B cell (primary cell): Measurements from ENCODE around the gene GTF3C4. TPM values are rescaled to one million over a fixed set of nuclear protein-coding genes. Genes with fewer than 3 reads are reported as not detected.

Experiments
- ATAC-seq: fragments of 200-7000 bp; cut with Tn5 transposase; one replicate; pipeline ENCODE4 v1.10.0; 2021; ENCODE audit warnings: low read depth, mild to moderate bottlenecking, moderate number of reproducible peaks, moderate library complexity
- CTCF ChIA-PET: fragments of 350-600 bp; sonication (Branson Sonifier 250); formaldehyde crosslinking; loops from one replicate; lab custom pipeline; 2021; ENCODE audit warnings: antibody characterized with exemption, inconsistent platforms; lab: Charles Lee
- POLR2A ChIA-PET: fragments of 350-600 bp; sonication (Branson Sonifier 250); formaldehyde crosslinking; loops from one replicate; lab custom pipeline; 2021; ENCODE audit warnings: antibody characterized with exemption; lab: Charles Lee
- DNase-seq: peaks from one replicate; pipeline ENCODE4 v3.0.0; 2013
- H2AFZ ChIP-seq: 2 replicates; pipeline ENCODE4 v1.6.1; 2012; ENCODE audit warnings: mild to moderate bottlenecking, low read depth, low read length; ENCODE audit not compliant: insufficient read depth, poor library complexity, severe bottlenecking
- H3K27ac ChIP-seq, 2 donors: 1 replicate in 1 of 2; 2 replicates in 1 of 2; pipeline ENCODE4 v1.5.1; 2012 to 2013; ENCODE audit warnings: low read length in 2 of 2, mild to moderate bottlenecking in 2 of 2, moderate library complexity in 1 of 2
- H3K27me3 ChIP-seq, 4 experiments: fragments of 200-600 bp in 1 of 4; sonication (generic) in 1 of 4; replicated peaks in 1 of 4; 1 replicate in 2 of 4; 2 replicates in 2 of 4; pipeline versions ENCODE4 v1.6.1 to v1.7.0; 2013 to 2016; ENCODE audit warnings: low read length in 3 of 4, mild to moderate bottlenecking in 2 of 4, mixed read lengths in 1 of 4, moderate library complexity in 1 of 4; ENCODE audit not compliant: insufficient read depth in 4 of 4, control insufficient read depth in 3 of 4; ENCODE audit errors: control extremely low read depth in 1 of 4
- H3K36me3 ChIP-seq, 2 experiments: replicated peaks in 1 of 2; 1 replicate in 1 of 2; 2 replicates in 1 of 2; pipeline versions ENCODE4 v1.6.1 to v1.7.1; 2013; ENCODE audit warnings: low read length in 1 of 2; ENCODE audit not compliant: insufficient read depth in 2 of 2, control insufficient read depth in 1 of 2; ENCODE audit errors: control extremely low read depth in 1 of 2, extremely low read depth in 1 of 2
- H3K4me1 ChIP-seq, 2 donors: fragments of 200-600 bp in 1 of 2; sonication (generic) in 1 of 2; 1 replicate in 1 of 2; 2 replicates in 1 of 2; pipeline versions ENCODE4 v1.5.1 to v1.6.1; 2013 to 2017; ENCODE audit warnings: low read length in 2 of 2; ENCODE audit not compliant: control insufficient read depth in 2 of 2, insufficient read depth in 2 of 2
- H3K4me2 ChIP-seq: replicated peaks from 2 replicates; pipeline ENCODE3; 2012; ENCODE audit warnings: mild to moderate bottlenecking, low read depth, low read length; ENCODE audit not compliant: poor library complexity, severe bottlenecking
- H3K4me3 ChIP-seq, 5 experiments: fragments of 200-600 bp in 1 of 5; sonication (generic) in 1 of 5; 1 replicate in 3 of 5; 2 replicates in 2 of 5; pipeline versions ENCODE4 v1.5.1 to v1.7.0; 2011 to 2016; ENCODE audit warnings: low read length in 4 of 5, mild to moderate bottlenecking in 4 of 5, low read depth in 2 of 5, control low read depth in 1 of 5, moderate library complexity in 1 of 5; ENCODE audit not compliant: insufficient read depth in 1 of 5; ENCODE audit errors: control extremely low read depth in 1 of 5, extremely low read depth in 1 of 5
- H3K79me2 ChIP-seq: fragments of 200-600 bp; sonication (generic); one replicate; pipeline ENCODE4 v1.6.0; 2016; ENCODE audit warnings: low read length; ENCODE audit not compliant: control insufficient read depth, insufficient read depth
- H3K9ac ChIP-seq: fragments of 200-600 bp; sonication (generic); 2 replicates; pipeline ENCODE4 v1.6.1; 2017; ENCODE audit warnings: mild to moderate bottlenecking, low read length, moderate library complexity
- H3K9me3 ChIP-seq, 3 donors: one replicate each; pipeline versions ENCODE4 v1.6.1 to v1.7.1; 2013; ENCODE audit warnings: low read length in 2 of 3; ENCODE audit not compliant: control insufficient read depth in 2 of 3, insufficient read depth in 1 of 3; ENCODE audit errors: control extremely low read depth in 1 of 3
- H4K20me1 ChIP-seq: 2 replicates; pipeline ENCODE4 v1.6.0; 2012; ENCODE audit warnings: mild to moderate bottlenecking, low read length; ENCODE audit not compliant: insufficient read depth, control insufficient read depth, poor library complexity, severe bottlenecking
- H3K27ac Mint-ChIP-seq: one replicate; pipeline ENCODE4 v1.8.0; 2021; ENCODE audit warnings: mixed read lengths
- H3K27me3 Mint-ChIP-seq: one replicate; pipeline ENCODE4 v1.8.0; 2021; ENCODE audit warnings: mixed read lengths
- H3K4me1 Mint-ChIP-seq: one replicate; pipeline ENCODE4 v1.8.0; 2021; ENCODE audit warnings: mixed read lengths
- H3K4me3 Mint-ChIP-seq: one replicate; pipeline ENCODE4 v1.8.0; 2021; ENCODE audit warnings: mixed read lengths
- H3K9me3 Mint-ChIP-seq: one replicate; pipeline ENCODE4 v1.8.0; 2022; ENCODE audit warnings: mixed read lengths; ENCODE audit not compliant: insufficient read depth
- EZH2 ChIP-seq: IDR thresholded peaks from 2 replicates; pipeline ENCODE4 v1.6.1; 2012; ENCODE audit warnings: borderline replicate concordance, low read depth, mild to moderate bottlenecking, moderate library complexity, low read length; ENCODE audit not compliant: insufficient read depth, poor library complexity, severe bottlenecking
- WGBS: methylation state at CpG from one replicate; pipeline ENCODE4 v1.1.5; 2013; ENCODE audit warnings: missing lambda C conversion rate; ENCODE audit not compliant: insufficient coverage; 5-methylcytosine and 5-hydroxymethylcytosine counted together
- intact Hi-C: fragments of 100-400 bp; cut with micrococcal nuclease; formaldehyde crosslinking; loops from one replicate; pipeline ENCODE4 v1.10.0; 2022
- polyA plus RNA-seq: library from polyadenylated mRNA; depleted of rRNA; stranded (reverse); fragments of >200 nt; gene quantifications from 2 replicates; pipeline ENCODE4 v1.2.3, GENCODE V29; 2012
- total RNA-seq, 2 donors: library from RNA; stranded (reverse); fragments of 120-200 nt in 1 of 2; gene quantifications; 1 replicate in 1 of 2; 2 replicates in 1 of 2; pipeline versions ENCODE4 v1.2.3 to v1.2.4, GENCODE V29; 2013 to 2022
- TF ChIP-seq, protein P1 (sequence below): fragments of 200-600 bp; IDR thresholded peaks from one replicate; pipeline ENCODE4 v1.8.0; 2022; ENCODE audit warnings: antibody characterized with exemption, mild to moderate bottlenecking

The GTF3C4 gene
- total and polyA plus RNA-seq, 2 donors (not counting 1 experiment from before 2014, with no cell fraction given): 1.5 to 17.0 TPM

DNA sequence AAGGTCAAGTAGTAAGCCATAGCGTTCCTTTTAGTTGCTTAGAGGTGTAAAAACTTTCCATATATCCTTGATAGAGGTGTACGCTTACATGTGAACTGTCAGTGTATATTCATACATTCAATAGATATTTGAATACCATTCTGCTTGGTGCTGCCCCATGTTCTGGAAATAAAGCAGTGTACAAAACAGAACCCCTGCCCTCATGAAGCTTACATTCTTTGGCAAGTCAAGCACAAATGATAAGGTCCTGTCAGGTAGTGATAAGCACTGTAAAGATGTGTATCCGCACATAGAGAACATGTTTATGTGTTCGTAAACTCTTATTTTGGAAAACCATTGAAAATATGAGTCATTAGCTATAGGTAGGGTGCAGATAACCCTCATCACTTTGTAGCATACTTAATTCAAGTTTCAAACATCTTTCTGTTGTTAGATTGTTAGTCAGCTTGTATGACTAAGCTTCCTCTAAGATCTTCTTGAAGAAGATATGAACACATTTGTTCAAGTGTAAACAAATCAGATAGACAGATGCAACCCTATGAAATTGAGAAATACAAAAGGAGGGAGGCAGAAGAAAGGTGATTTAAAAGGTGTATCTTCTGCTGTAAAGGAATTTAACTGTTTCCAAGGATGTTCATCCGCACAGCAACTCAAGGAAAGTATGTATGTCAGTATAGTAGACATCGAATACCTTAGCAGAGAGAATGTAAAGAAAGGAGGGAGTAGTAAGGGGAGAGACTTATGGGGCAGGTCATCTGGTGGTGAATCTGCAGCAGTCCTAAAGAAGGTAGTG, 1.6 kb downstream of the GTF3C4 start:
- Histone ChIP-seq H3K9me3 (no peaks in the 10 kb centered on the region), H3K4me1 (peaks cover 20 to 28% of the 10 kb centered on the region in 2 donors), H3K4me2 (peak overlapping the region; percentile 99), H3K9ac (peak overlapping the region; percentile 98), H2AFZ (no peak overlapping the region), H3K27me3 (no peaks in the 10 kb centered on the region), H4K20me1 (peaks cover 39% of the 10 kb centered on the region), H3K36me3 (no peaks in the 10 kb centered on the region), H3K27ac (peak overlapping the region in 1 of 2 donors; percentile 95), H3K79me2 (peaks cover 73% of the 10 kb centered on the region), H3K4me3 (peak overlapping the region in 3 of 5 experiments; percentile 95 to 100 (median 96))
- ChIA-PET CTCF (interaction anchor here (2.6 kb wide), 1 partner anchor 230 kb away, joined by 9 read pairs; no protein-coding TSS in a partner anchor), POLR2A (no interaction called here)
- peaks cover 56% of the 10 kb centered on the region for H3K4me1 Mint-ChIP-seq
- intact Hi-C loops: loop anchor here (2.0 to 10.0 kb wide), 3 partner anchors 99 to 265 kb away; partner anchors contain the start of gene TTF1
- no peaks in the 10 kb centered on the region for H3K9me3 Mint-ChIP-seq
- H3K4me3 Mint-ChIP-seq: peak overlapping the region; percentile 93
- no peaks in the 10 kb centered on the region for H3K27me3 Mint-ChIP-seq
- peak overlapping the region; percentile 94 for H3K27ac Mint-ChIP-seq
- DNase-seq (no peak), ATAC-seq (no peak)
- no peak for TF ChIP-seq EZH2
- TF ChIP-seq, protein P1, sequence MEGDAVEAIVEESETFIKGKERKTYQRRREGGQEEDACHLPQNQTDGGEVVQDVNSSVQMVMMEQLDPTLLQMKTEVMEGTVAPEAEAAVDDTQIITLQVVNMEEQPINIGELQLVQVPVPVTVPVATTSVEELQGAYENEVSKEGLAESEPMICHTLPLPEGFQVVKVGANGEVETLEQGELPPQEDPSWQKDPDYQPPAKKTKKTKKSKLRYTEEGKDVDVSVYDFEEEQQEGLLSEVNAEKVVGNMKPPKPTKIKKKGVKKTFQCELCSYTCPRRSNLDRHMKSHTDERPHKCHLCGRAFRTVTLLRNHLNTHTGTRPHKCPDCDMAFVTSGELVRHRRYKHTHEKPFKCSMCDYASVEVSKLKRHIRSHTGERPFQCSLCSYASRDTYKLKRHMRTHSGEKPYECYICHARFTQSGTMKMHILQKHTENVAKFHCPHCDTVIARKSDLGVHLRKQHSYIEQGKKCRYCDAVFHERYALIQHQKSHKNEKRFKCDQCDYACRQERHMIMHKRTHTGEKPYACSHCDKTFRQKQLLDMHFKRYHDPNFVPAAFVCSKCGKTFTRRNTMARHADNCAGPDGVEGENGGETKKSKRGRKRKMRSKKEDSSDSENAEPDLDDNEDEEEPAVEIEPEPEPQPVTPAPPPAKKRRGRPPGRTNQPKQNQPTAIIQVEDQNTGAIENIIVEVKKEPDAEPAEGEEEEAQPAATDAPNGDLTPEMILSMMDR: no peak
- 96% methylated on average over 2 of the region's 6 CpGs for WGBS

GRCh38 chr9:132672413-132672690, 2.1 kb downstream of the GTF3C4 start:
- peaks cover 44% of the 10 kb centered on the region for H4K20me1 ChIP-seq
- peaks cover 20 to 28% of the 10 kb centered on the region in 2 donors for H3K4me1 ChIP-seq

More at GRCh38 chr9:132672413-132672690, 2.1 kb downstream of the GTF3C4 start:
- peaks cover 59% of the 10 kb centered on the region for H3K4me1 Mint-ChIP-seq
- Histone ChIP-seq H3K27me3 (no peaks in the 10 kb centered on the region), H3K4me2 (peak overlapping the region; percentile 99), H3K9me3 (no peaks in the 10 kb centered on the region), H3K9ac (no peak overlapping the region), H3K79me2 (peaks cover 78% of the 10 kb centered on the region), H3K36me3 (no peaks in the 10 kb centered on the region), H3K4me3 (no peak overlapping the region), H2AFZ (no peak overlapping the region), H3K27ac (peak overlapping the region in 1 of 2 donors; percentile 18)
- peak overlapping the region; percentile 22 for H3K27ac Mint-ChIP-seq
- ATAC-seq: no peak
- DNase-seq: no peak
- ChIA-PET POLR2A (no interaction called here), CTCF (interaction anchor here (2.6 kb wide), 1 partner anchor 229 kb away, joined by 9 read pairs; no protein-coding TSS in a partner anchor)
- H3K27me3 Mint-ChIP-seq: no peaks in the 10 kb centered on the region
- intact Hi-C loops: loop anchor here (10.0 kb wide), 1 partner anchor 232 kb away; no protein-coding TSS in a partner anchor
- 50% methylated on average over 3 of the region's 5 CpGs for WGBS
- H3K9me3 Mint-ChIP-seq: no peaks in the 10 kb centered on the region
- H3K4me3 Mint-ChIP-seq: peak overlapping the region; percentile 93
- no peak for TF ChIP-seq EZH2
- TF ChIP-seq, protein P1: no peak
